Measurements from ENCODE around the gene AVPR2.

DNA sequence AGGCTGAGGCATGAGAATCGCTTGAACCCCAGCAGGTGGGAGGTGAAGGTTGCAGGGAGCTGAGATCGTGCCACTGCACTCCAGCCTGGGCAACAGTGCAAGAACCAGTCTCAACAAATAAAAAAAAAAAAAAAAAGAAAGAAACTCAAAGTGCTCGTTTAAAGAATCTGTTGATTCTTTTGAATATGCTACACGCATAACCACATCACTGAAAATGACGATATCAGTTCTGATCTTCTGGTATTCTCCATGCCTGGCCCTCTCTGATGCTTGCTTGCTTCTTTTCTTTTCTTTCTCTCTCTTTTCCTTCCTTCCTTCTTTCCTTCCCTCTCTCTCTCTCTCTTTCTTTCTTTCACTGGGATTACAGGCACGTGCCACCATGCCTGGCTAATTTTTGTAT is 7.3 kb downstream of the AVPR2 start:
- no peak for TF ChIP-seq ZNF565 (CRISPR knock-in tag; conservative IDR thresholded peaks at IDR 0.05; ENCODE audit: low read depth)
- TF ChIP-seq, protein P1, sequence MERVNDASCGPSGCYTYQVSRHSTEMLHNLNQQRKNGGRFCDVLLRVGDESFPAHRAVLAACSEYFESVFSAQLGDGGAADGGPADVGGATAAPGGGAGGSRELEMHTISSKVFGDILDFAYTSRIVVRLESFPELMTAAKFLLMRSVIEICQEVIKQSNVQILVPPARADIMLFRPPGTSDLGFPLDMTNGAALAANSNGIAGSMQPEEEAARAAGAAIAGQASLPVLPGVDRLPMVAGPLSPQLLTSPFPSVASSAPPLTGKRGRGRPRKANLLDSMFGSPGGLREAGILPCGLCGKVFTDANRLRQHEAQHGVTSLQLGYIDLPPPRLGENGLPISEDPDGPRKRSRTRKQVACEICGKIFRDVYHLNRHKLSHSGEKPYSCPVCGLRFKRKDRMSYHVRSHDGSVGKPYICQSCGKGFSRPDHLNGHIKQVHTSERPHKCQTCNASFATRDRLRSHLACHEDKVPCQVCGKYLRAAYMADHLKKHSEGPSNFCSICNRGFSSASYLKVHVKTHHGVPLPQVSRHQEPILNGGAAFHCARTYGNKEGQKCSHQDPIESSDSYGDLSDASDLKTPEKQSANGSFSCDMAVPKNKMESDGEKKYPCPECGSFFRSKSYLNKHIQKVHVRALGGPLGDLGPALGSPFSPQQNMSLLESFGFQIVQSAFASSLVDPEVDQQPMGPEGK (CRISPR knock-in tag; IDR thresholded peaks at IDR 0.05; ENCODE audit: borderline replicate concordance): no peak
